Calu3 (cell line): ENCODE data around the gene RTN1. TPM values are rescaled to one million over a fixed set of nuclear protein-coding genes. Genes with fewer than 3 reads are reported as not detected.

Experiments used
- BruUV-seq: library from RNA; stranded (reverse); fragments of 400-500 nt; replicated peaks from 2 replicates; lab custom pipeline; 2021; lab: Mats Ljungman, UMichigan
- CTCF ChIA-PET: fragments of 300-600 bp; sonication (Branson Sonifier 250); formaldehyde crosslinking; loops from one replicate; lab custom pipeline; 2022; ENCODE audit warnings: antibody characterized with exemption; lab: Charles Lee
- DNase-seq: peaks from one replicate; pipeline ENCODE4 v3.0.0; 2022
- H3K27ac Mint-ChIP-seq: one replicate; pipeline ENCODE4 v1.8.0; 2022; ENCODE audit warnings: mixed read lengths; ENCODE audit not compliant: unreplicated experiment
- H3K27me3 Mint-ChIP-seq: one replicate; pipeline ENCODE4 v1.8.0; 2022; ENCODE audit warnings: mixed read lengths; ENCODE audit not compliant: unreplicated experiment
- H3K36me3 Mint-ChIP-seq: one replicate; pipeline ENCODE4 v1.8.0; 2022; ENCODE audit warnings: mild to moderate bottlenecking, moderate library complexity, mixed read lengths; ENCODE audit not compliant: insufficient read depth, unreplicated experiment
- H3K4me1 Mint-ChIP-seq: one replicate; pipeline ENCODE4 v1.8.0; 2022; ENCODE audit warnings: mild to moderate bottlenecking, low read depth, mixed read lengths; ENCODE audit not compliant: unreplicated experiment
- H3K4me3 Mint-ChIP-seq: one replicate; pipeline ENCODE4 v1.8.0; 2022; ENCODE audit warnings: mild to moderate bottlenecking, low read depth, moderate library complexity, mixed read lengths; ENCODE audit not compliant: unreplicated experiment
- H3K9me3 Mint-ChIP-seq: one replicate; pipeline ENCODE4 v1.8.0; 2022; ENCODE audit warnings: low read depth, mixed read lengths; ENCODE audit not compliant: unreplicated experiment
- intact Hi-C: fragments of 100-400 bp; cut with micrococcal nuclease; formaldehyde crosslinking; loops from one replicate; pipeline ENCODE4 v1.10.0; 2022; ENCODE audit not compliant: unreplicated experiment
- total RNA-seq: library from RNA; stranded (reverse); gene quantifications from 2 replicates; pipeline ENCODE4 v1.2.3, GENCODE V29; 2022
- TF ChIP-seq, protein P1 (sequence below): fragments of 200-600 bp; IDR thresholded peaks from one replicate; pipeline ENCODE4 v1.8.0; 2022; ENCODE audit warnings: antibody characterized with exemption; ENCODE audit not compliant: unreplicated experiment

The RTN1 gene
- total RNA-seq, 1 experiment from 2014 or later, result not detected

DNA sequence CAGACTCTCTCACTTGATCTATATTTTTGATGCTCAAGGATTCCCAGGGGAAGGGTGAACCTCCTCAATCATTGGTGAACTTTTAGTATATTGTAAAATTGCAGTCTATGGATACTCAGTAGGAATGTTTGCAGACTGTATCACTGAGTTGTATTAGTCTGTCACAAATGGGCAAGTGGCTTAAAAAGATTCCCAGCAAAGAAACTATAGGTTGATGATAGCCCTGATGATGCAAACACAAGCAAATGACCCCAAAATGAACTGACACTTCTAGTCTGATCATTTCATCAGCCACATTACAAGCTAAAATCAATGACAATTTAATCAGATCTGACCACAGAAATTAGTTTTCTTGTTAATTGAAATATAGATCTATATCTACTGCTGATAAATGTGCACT, 59.5 kb downstream of the RTN1 start:
- CTCF ChIA-PET, result no interaction called here
- H3K27ac Mint-ChIP-seq, result no peak overlapping the region
- no TSS peak for BruUV-seq
- no peaks in the 10 kb centered on the region for H3K4me1 Mint-ChIP-seq
- H3K27me3 Mint-ChIP-seq, result peaks cover 34% of the 10 kb centered on the region
- intact Hi-C loops, result no loop called here
- no peak overlapping the region for H3K4me3 Mint-ChIP-seq
- no peak for DNase-seq
- H3K9me3 Mint-ChIP-seq, result no peaks in the 10 kb centered on the region
- H3K36me3 Mint-ChIP-seq, result no peaks in the 10 kb centered on the region
- TF ChIP-seq, protein P1, sequence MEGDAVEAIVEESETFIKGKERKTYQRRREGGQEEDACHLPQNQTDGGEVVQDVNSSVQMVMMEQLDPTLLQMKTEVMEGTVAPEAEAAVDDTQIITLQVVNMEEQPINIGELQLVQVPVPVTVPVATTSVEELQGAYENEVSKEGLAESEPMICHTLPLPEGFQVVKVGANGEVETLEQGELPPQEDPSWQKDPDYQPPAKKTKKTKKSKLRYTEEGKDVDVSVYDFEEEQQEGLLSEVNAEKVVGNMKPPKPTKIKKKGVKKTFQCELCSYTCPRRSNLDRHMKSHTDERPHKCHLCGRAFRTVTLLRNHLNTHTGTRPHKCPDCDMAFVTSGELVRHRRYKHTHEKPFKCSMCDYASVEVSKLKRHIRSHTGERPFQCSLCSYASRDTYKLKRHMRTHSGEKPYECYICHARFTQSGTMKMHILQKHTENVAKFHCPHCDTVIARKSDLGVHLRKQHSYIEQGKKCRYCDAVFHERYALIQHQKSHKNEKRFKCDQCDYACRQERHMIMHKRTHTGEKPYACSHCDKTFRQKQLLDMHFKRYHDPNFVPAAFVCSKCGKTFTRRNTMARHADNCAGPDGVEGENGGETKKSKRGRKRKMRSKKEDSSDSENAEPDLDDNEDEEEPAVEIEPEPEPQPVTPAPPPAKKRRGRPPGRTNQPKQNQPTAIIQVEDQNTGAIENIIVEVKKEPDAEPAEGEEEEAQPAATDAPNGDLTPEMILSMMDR, result no peak

DNA sequence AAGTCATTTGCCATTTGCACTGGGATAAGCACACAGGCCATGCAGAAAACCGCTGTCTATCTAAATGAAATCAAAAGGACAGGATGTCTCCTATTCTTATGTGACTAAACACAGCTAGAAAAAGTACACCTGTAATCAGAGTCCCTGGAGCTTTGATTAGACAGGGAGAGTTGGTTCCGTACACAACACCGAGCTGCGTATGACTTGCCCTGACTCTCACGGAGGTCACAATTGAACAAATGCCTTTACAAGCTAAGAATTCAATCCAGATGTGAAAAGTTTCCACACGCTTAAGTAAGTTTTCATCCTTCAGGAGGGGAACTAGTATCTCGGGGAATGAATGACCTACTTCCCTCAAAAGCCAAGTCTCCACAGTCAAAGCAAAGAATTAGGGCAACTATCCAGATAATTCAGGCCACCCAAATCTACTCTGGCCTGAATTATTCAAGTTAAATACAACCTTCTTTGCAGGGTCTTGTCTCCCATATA, 67.5 kb downstream of the RTN1 start:
- intact Hi-C loops, result no loop called here
- Mint-ChIP-seq H3K9me3 (no peaks in the 10 kb centered on the region), H3K36me3 (no peaks in the 10 kb centered on the region), H3K4me1 (no peaks in the 10 kb centered on the region), H3K27me3 (peaks cover 27% of the 10 kb centered on the region), H3K4me3 (no peak overlapping the region), H3K27ac (no peak overlapping the region)
- no peak for DNase-seq
- CTCF ChIA-PET, result no interaction called here
- no TSS peak for BruUV-seq
- TF ChIP-seq, protein P1, result no peak

DNA sequence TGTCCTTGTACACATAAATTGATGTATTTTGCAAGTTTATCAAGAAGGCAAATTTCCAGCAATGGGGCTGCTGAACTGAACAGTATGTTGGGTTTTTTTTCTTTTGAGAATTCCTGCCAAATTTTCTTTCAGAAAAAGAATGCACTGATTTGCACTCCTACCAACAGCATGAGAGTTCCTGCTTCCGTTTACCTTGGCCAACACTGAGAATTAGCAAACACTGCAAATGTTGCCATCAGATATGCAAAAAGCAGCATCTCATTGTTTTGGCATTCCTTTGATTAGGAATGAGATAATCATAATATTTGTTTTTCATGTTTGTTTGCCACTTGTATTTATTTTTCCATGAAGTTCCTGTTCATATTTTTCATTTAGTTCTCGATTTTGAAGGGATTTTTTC, 82.4 kb downstream of the RTN1 start:
- H3K4me3 Mint-ChIP-seq, result no peak overlapping the region
- H3K27ac Mint-ChIP-seq, result no peak overlapping the region
- CTCF ChIA-PET, result no interaction called here
- no peaks in the 10 kb centered on the region for H3K4me1 Mint-ChIP-seq
- TF ChIP-seq, protein P1, result no peak
- intact Hi-C loops, result no loop called here
- no peaks in the 10 kb centered on the region for H3K36me3 Mint-ChIP-seq
- no TSS peak for BruUV-seq
- H3K9me3 Mint-ChIP-seq, result no peaks in the 10 kb centered on the region
- no peak for DNase-seq
- H3K27me3 Mint-ChIP-seq, result peaks cover 26% of the 10 kb centered on the region

DNA sequence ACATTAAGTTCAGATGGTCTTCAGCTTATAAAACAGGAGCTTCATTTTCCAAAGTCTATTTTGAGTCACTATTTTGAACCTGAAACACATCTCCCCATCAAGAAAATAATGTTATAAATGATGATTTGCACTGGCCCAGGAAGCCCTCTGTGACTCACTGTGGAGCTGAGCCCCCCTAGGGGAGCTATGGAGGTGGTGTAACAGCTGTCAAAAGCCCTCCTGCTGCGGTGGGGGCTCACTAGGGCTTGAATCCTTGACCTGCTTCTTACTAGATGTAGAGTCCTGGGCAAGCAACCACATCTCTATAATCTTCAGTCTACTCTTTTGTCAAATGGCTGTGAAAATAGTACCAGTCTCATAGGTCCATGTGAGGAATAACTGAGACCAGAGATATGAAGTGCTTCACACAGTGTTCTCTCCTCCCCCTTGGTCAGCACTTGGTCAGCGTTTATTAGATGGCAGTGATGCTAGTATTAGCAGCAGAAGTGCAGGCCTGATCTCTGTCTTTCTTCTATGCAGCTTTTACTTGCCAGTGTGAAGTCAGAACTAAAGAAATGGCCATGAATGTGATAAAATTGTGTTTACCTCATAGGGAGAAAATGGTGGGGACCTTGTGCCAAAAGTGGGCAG, 83.4 kb downstream of the RTN1 start:
- peaks cover 26% of the 10 kb centered on the region for H3K27me3 Mint-ChIP-seq
- H3K36me3 Mint-ChIP-seq, result no peaks in the 10 kb centered on the region
- CTCF ChIA-PET, result no interaction called here
- no peak overlapping the region for H3K27ac Mint-ChIP-seq
- H3K4me1 Mint-ChIP-seq, result no peaks in the 10 kb centered on the region
- TF ChIP-seq, protein P1, result no peak
- no peak overlapping the region for H3K4me3 Mint-ChIP-seq
- intact Hi-C loops, result no loop called here
- DNase-seq, result no peak
- no peaks in the 10 kb centered on the region for H3K9me3 Mint-ChIP-seq
- BruUV-seq, result no TSS peak
